GM21526 (cell line): ENCODE results near the gene ADM.

Experiments used
- ATAC-seq: cut with Tn5 transposase; IDR thresholded peaks from one replicate; pipeline ENCODE4 v1.9.1; 2021; ENCODE audit warnings: moderate library complexity; ENCODE audit not compliant: unreplicated experiment, low FRiP score

Gene ADM

GRCh38 chr11:10289765-10290380, 15.0 kb upstream of the ADM start:
- no peak for ATAC-seq

DNA sequence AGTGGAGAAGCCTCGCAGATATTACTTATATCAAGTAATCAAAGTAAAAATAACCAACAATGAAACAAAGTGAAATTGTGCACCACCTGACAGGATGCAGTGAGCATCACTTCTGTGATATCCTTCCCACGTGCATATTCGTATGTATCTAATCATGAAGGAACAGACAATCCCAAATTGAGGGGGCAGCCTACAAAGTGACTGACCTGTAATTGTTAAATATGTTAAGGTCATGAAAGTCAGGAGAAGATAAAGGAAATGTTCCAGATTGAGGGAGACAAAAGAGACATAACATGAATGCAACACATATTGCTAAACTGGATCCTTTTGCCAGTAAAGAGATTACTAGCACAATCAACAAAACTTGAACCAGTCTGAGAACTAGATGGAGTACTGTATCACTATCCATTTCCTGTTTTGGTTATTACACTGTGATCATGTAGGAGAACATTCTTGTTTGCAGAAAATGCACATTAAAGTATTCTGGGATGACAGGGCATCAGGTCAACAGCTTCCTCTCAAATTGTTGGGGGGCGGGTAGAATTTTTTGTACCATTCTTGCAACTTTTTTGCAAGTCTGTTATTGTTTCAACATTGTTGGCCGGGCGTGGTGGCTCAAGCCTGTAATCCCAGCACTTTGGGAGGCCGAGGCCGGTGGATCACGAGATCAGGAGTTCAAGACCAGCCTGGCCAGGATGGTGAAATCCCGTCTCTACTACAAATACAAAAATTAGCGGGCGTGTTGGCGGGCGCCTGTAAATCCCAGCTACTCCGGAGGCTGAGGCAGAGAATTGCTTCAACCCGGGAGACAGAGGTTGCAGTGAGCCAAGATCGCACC, 12.9 kb upstream of the ADM start:
- ATAC-seq = no peak

DNA sequence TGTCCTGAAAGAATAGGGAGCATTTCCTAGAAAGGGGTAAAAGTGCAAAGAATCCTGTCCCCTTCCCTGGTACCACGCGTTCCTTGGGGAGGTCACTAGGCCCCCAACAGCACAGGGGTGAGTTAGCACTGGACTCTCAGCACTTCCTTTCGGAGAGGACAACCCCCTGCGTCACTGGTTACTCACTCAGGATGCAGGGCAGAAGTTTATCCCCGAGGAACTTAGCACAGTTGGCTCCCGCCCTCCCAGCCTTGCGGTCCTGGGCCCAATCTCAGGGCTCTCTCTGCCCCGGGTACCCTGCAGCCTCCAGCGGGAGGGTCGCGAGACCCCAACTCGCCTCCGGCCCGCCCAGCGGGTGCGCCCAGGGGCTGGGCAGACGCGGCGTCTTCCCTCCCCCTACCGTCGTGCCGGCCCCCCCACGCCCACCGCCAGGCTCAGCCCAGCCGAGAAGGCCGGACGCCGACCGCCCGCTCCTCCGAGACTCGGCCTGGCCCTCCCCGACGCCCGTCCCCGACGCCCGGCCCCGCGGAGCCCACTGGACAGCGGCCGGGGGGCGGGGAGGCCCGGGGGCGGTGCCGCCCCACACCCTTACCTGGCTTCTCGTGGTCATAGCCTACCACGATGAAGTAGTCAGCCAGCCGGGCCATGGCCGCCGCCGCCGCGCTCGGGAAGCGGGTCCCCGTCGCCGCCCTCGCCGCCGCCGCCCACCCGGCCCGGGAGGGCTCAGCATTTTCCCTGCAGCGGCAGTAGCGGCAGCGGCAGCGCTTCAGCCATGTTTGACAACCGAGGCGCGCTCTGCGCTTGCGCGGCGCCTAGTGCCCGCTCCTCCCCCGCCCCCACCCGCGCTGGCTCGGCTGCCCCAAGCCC, 11.2 kb upstream of the ADM start, which contains the start of gene SBF2:
Gene SBF2, minus strand, starts transcription at position 797 of the 867 bp plus-strand sequence. Its CDS starts 150 bp downstream, at position 647.
- ATAC-seq = peak; percentile 51

- no peak for ATAC-seq
Measured at GRCh38 chr11:10294290-10294953, 10.5 kb upstream of the ADM start.

DNA sequence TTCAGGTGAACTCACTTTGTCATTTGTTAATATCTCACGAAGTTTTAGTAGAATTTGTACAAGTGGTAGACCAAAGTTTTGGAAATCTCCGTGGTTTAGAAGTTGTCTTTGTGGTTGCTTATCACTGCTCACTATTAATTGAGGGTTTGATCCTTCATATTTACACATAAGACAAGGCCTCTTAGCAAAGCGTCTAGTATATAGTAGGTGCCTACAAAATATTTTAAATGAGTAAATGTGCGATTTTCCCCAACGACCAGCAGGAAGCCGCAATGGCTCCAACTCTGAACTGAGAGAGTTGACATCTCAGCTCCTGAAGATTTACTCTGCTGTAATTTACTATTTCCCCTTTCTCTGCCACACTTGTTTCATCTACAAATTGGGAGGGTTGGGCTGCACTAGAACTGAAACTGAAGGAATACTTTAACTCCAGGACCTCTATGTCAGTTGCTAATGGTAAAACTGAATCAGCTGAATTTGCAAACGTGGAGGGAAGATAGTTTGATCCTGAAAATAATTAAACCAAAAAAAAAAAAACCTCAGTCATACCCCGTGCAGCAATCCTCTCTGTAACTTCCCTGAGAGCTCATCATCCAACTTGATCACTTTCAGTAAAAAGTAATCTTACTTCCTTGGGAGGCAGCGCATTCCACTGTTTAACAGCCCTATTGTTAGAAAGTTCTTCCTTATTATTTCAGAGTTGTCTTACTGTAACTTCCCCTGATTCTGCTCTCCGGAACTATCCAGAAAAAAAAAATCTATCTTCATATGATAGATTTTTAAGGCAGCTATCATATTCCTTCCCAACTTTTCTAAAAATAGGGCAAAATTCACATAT, 9.6 kb upstream of the ADM start:
- no peak for ATAC-seq

DNA sequence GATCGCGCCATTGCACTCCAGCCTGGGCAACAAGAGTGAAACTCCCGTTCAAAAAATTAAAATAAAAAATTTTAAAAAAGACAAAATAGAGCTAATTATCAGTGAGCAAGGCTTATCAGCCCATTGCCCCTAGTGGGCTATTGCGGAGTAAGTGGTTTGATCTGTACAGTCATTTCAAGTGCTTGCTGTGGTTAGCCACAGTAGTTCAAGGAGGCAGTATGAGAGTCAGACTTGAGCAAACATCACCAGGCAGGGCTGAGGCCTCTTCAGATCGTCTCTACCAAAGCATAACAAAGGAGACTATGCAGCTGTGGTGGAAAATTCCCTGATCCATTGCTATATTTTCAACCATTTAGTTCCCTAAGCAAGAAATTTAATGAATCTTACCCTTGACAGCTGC, 6.5 kb upstream of the ADM start:
- ATAC-seq = peak; percentile 92

DNA sequence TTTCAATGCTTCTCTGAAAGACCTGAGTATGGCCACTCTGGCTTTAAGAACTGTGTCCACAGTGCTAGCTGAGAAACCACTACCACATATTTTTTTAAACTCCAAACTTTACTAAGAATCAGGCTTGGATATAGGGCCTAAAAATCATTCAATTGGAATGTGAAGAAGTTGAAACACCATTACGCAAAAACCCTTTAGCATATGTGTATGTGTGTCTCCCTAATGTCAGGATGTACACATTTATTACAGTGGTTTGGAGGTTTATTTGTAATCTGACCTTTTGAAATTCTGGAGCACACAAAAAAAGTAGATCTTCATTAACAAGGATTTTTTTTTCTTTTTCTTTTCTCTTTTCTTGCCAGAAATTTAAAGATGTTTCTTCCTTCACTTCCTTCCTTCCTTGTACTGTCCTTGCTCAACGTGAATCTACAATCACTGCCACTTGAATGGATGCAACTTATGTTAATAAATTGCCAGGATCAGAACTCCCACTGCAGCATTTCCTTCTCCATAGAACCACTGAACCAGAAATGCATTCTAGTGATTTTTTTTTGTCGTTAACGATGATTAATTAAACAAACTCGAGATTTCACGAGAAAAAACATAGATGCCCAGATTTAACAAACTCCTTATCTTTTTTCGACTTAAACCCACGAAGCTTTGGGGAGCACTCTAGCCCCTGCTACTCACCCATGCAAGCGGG, 3.1 kb upstream of the ADM start:
- no peak for ATAC-seq

DNA sequence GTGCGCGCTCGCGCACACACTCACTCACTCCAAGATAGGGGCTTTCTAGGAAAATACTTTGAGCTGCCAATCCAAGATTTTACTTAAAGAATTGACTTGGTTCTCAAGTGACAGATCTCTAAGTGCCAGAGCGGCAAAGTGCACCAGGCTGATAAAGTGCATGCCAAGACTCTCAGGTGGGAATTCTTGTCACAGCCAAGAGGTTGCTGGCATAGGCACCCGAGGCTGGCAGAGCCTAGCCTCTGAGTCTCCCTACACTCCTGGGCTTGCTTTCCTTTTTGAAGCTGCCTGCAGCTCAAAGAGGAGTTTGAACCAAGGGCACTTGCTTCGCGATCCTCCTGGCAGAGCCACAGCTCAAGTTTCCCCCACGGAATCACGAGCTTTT, 2.5 kb upstream of the ADM start:
- no peak for ATAC-seq

DNA sequence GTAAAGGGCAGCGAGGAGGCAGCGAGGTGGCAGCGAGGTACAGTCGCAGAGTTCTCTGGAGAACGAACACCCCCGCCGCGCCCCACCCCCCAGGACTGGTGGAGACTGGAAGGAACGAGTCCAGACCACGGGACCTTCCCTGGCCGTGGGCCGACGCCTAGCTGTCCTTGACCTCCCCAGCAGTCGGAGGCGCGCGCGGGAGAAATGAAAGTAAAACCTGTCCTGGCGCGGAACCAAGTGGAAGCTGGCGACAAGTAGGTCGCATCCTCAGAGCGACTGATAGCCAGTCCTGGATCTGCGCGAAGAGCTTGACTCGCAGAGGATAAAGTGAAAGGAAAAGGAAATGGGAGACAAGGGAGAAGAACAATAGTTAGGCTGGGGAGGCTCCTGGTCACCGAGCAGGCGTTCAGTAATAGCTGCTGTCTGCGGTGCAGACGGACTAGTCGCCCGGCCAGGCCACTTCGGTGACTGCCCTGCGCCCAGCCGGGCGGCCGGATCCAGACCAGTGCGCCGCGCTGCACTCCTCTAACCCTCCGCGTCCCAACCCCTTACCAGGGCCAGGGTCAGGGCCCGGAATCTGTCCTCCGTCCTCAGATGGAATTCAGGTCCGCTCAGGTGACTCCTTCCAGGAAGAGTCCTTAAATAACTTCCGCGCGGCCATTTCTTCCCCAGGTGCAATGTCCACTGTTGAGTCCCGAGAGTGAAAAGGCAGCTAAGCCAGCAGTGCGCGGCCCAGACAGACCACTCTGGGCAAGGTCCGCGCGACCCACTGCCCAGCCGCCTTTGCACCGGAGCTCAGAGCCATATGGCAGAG, 1.9 kb upstream of the ADM start:
- ATAC-seq = no peak

DNA sequence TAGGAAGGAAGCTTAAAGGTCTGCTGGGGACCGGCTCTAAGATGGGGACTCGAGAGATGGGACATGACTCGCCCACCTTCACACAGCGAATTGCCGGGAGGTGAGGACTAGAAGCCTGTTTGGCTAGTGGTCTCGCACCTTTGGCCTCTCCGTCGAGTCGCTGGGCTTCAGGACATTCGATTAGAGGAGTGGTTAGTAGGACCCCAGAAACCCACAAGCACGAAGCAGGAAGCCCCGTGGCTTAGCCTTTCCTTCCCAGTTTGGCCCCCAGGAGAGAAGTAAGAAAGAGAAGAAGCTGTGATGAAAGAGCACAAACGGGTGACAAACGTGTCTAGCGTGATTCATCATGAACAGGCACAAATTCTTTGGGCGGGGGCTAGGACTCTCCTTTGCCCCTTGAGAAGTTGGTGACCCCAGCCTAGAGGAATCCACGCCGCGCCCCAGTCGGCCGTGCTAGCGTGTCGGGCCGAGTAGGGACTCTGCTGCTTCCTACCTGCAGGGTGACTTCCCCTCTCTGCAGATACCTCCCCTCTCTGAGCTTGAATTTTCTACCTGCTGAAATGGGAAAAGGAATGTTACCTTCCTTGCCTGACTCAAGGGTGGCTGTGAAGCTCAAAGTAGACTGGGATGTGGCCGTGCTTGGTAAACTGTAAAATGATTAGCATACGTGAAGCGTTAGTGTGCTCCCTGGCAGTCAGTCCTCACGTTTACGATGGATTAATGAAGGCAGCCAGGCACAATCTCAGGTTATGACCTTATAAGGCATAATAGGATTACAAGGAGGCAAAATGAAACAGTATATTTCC, 1.1 kb upstream of the ADM start:
- no peak for ATAC-seq

GRCh38 chr11:10305262-10305963, 540 bp downstream of the ADM start:
- no peak for ATAC-seq

- ATAC-seq = no peak
Measured at GRCh38 chr11:10305964-10306918, 1.4 kb downstream of the ADM start.

GRCh38 chr11:10307022-10307399, 2.1 kb downstream of the ADM start:
- ATAC-seq = no peak

DNA sequence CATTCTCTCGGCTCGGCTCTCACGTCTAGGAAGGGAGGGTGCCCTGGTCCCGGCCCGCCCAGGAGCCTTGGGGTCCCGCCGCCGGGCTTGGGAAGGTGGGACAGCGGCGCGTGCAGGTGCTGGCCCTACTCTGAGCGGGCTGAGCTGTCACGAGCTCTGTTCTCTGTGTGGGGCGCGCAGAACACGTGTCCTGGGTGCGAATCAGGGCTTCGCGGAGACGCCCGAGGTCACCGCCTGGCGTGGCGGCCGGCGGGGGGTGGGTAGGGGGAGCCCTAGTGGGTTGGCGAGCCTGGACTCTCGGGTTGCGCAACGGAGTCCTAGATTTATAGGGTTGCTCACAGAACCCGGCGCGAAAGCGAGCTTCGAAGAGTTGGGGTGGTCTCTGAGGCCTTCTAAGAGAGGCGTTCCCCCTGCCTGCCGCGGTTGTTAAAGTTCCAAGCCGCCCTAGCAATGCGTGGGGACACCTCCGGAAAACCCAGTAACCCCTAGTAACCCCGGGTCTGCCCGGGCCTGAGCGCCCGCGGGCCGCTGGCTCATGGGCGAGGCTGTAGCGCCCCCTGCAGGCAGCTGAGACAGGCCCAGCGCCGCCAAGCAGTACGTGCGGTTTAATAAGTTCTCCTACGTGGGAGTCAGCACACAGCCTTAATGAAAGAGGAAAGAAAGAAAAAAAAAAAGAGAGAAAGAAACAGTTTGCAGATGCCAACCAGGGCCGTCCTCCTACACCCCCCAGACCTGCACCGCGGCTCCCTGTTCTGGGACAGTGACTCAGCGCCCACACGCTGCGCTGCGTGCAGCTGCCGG, 2.7 kb downstream of the ADM start:
- peak; percentile 63 for ATAC-seq
